OCI-LY7 (cell line): ENCODE results near the gene TSPAN17. TPM values are rescaled to one million over a fixed set of nuclear protein-coding genes. Genes with fewer than 3 reads are reported as not detected.

Experiments
- BruUV-seq: library from RNA; stranded (reverse); fragments of 400-500 nt; replicated peaks from 2 replicates; lab custom pipeline; 2021; lab: Mats Ljungman, UMichigan
- CTCF ChIA-PET: fragments of 300-600 bp; sonication (Branson Sonifier 250); formaldehyde crosslinking; loops from one replicate; lab custom pipeline; 2022; ENCODE audit warnings: antibody characterized with exemption; ENCODE audit not compliant: unreplicated experiment; lab: Charles Lee
- POLR2A ChIA-PET: fragments of 300-600 bp; sonication (Branson Sonifier 250); formaldehyde crosslinking; loops from one replicate; lab custom pipeline; 2022; ENCODE audit warnings: antibody characterized with exemption; lab: Charles Lee
- DNase-seq: peaks from one replicate; pipeline ENCODE4 v3.0.0-alpha.2; 2015; ENCODE audit warnings: low spot score
- H2AFZ ChIP-seq: fragments of 200-600 bp; sonication (generic), shearing (Covaris generic); 2 replicates; pipeline ENCODE4 v1.6.1; 2014; ENCODE audit warnings: mild to moderate bottlenecking, antibody characterized with exemption, low read length, moderate library complexity
- H3K27ac ChIP-seq: fragments of 200-600 bp; sonication (generic); 2 replicates; pipeline ENCODE4 v1.5.1; 2014; ENCODE audit warnings: mixed run types, low read depth, mild to moderate bottlenecking, moderate library complexity, low read length, inconsistent platforms; ENCODE audit not compliant: poor library complexity, severe bottlenecking
- H3K36me3 ChIP-seq: fragments of 200-600 bp; sonication (generic); 2 replicates; pipeline ENCODE4 v1.6.1; 2014; ENCODE audit warnings: mild to moderate bottlenecking, antibody characterized with exemption, low read length, moderate library complexity, mixed read lengths; ENCODE audit not compliant: insufficient read depth
- H3K4me1 ChIP-seq: fragments of 200-600 bp; sonication (generic); 2 replicates; pipeline ENCODE4 v1.5.1; 2014; ENCODE audit warnings: mild to moderate bottlenecking, low read length; ENCODE audit not compliant: insufficient read depth, poor library complexity, severe bottlenecking
- H3K4me2 ChIP-seq: fragments of 200-600 bp; sonication (generic); 2 replicates; pipeline ENCODE4 v1.6.1; 2014; ENCODE audit warnings: mild to moderate bottlenecking, low read length
- H3K4me3 ChIP-seq: fragments of 200-600 bp; sonication (generic); 2 replicates; pipeline ENCODE4 v1.5.1; 2014; ENCODE audit warnings: mild to moderate bottlenecking, low read depth, low read length; ENCODE audit not compliant: poor library complexity, severe bottlenecking
- H3K79me2 ChIP-seq: fragments of 200-600 bp; sonication (generic); 2 replicates; pipeline ENCODE4 v1.6.1; 2016; ENCODE audit warnings: low read depth, mild to moderate bottlenecking, low read length, moderate library complexity, mixed read lengths; ENCODE audit not compliant: insufficient read depth
- H3K9me2 ChIP-seq: fragments of 200-600 bp; sonication (generic); 2 replicates; pipeline ENCODE4 v1.6.1; 2016; ENCODE audit warnings: mild to moderate bottlenecking, low read length, mixed read lengths; ENCODE audit not compliant: insufficient read depth
- H3K9me3 ChIP-seq: fragments of 200-600 bp; sonication (generic); 2 replicates; pipeline ENCODE4 v1.6.1; 2014; ENCODE audit warnings: mild to moderate bottlenecking, mixed run types, low read length, mixed read lengths
- H4K20me1 ChIP-seq: fragments of 200-600 bp; sonication (generic); 2 replicates; pipeline ENCODE4 v1.6.1; 2014; ENCODE audit warnings: mild to moderate bottlenecking, antibody characterized with exemption, low read length, moderate library complexity, mixed read lengths; ENCODE audit not compliant: insufficient read depth
- CTCF ChIP-seq: fragments of 200-600 bp; sonication (generic); conservative IDR thresholded peaks from 2 replicates; pipeline ENCODE4 v1.5.1; 2014; ENCODE audit warnings: mild to moderate bottlenecking, antibody characterized with exemption, low read length, moderate library complexity, mixed read lengths
- EZH2phosphoT487 ChIP-seq: fragments of 200-600 bp; sonication (generic); IDR thresholded peaks from 2 replicates; pipeline ENCODE4 v1.6.1; 2018; ENCODE audit warnings: low read depth, borderline replicate concordance, mild to moderate bottlenecking, mixed run types, antibody characterized with exemption, low read length, moderate library complexity, mixed read lengths
- intact Hi-C: fragments of 100-400 bp; cut with micrococcal nuclease; formaldehyde crosslinking; loops from one replicate; pipeline ENCODE4 v1.10.0; 2022; ENCODE audit not compliant: unreplicated experiment
- total RNA-seq, 2 experiments: library from RNA; depleted of rRNA in 1 of 2; stranded (reverse); fragments of >200 nt in 1 of 2; shearing (Covaris generic) in 1 of 2; gene quantifications; 2 replicates each; pipeline ENCODE4 v1.2.3, GENCODE V29; 2014 to 2022

The TSPAN17 gene
- total RNA-seq, 2 experiments from 2014 or later, result 9.3 to 23.3 TPM

GRCh38 chr5:176608937-176609723, 38.2 kb upstream of the TSPAN17 start:
- Histone ChIP-seq H3K36me3 (no peaks in the 10 kb centered on the region), H3K27ac (no peak overlapping the region), H3K4me3 (peak overlapping the region; percentile 73), H3K79me2 (no peaks in the 10 kb centered on the region), H3K4me1 (peaks cover 14% of the 10 kb centered on the region), H2AFZ (no peak overlapping the region), H3K9me3 (no peaks in the 10 kb centered on the region), H3K4me2 (peak overlapping the region; percentile 87), H4K20me1 (no peaks in the 10 kb centered on the region), H3K9me2 (no peaks in the 10 kb centered on the region)
- DNase-seq, result peak; percentile 43
- ChIA-PET POLR2A (no interaction called here), CTCF (interaction anchor here (0.5 kb wide), 1 partner anchor 10 kb away, joined by 3 read pairs; no protein-coding TSS in a partner anchor)
- intact Hi-C loops, result no loop called here
- no peak for TF ChIP-seq EZH2phosphoT487
- no peak for TF ChIP-seq CTCF
- BruUV-seq, result no TSS peak

GRCh38 chr5:176609724-176610434, 37.4 kb upstream of the TSPAN17 start, which contains the start of gene GPRIN1:
Gene GPRIN1, minus strand, starts transcription at chr5:176610156. Its CDS starts 10,322 bp downstream, at chr5:176599834.
- peak; percentile 80 for DNase-seq
- Histone ChIP-seq H3K9me3 (no peaks in the 10 kb centered on the region), H3K36me3 (no peaks in the 10 kb centered on the region), H3K4me1 (peaks cover 14% of the 10 kb centered on the region), H3K27ac (no peak within 1 kb of the TSS), H3K79me2 (no peaks in the 10 kb centered on the region), H3K9me2 (no peaks in the 10 kb centered on the region), H2AFZ (peak within 1 kb of the TSS; percentile 75), H4K20me1 (no peaks in the 10 kb centered on the region), H3K4me3 (peak within 1 kb of the TSS; percentile 73), H3K4me2 (peak within 1 kb of the TSS; percentile 87)
- ChIA-PET POLR2A (no interaction called here), CTCF (no interaction called here)
- peak; percentile 61 for TF ChIP-seq CTCF
- no peak for TF ChIP-seq EZH2phosphoT487
- intact Hi-C loops, result no loop called here
- BruUV-seq, result no TSS peak
